NB4 (cell line): Measurements from ENCODE around the gene GP1BA.

ENCODE experiments used
- DNase-seq: peaks from one replicate; pipeline ENCODE4 v3.0.0; 2010; ENCODE audit warnings: low read depth
- H3K4me3 ChIP-seq: one replicate; pipeline ENCODE4 v1.5.1; 2011; ENCODE audit warnings: mild to moderate bottlenecking, low read depth, low read length, moderate library complexity
- MAX ChIP-seq: IDR thresholded peaks from 2 replicates; pipeline ENCODE4 v1.6.1; 2011; ENCODE audit warnings: low read depth, low read length
- MYC ChIP-seq: IDR thresholded peaks from 2 replicates; pipeline ENCODE4 v1.6.1; 2011; ENCODE audit warnings: low read depth, low read length
- POLR2A ChIP-seq: IDR thresholded peaks from 2 replicates; pipeline ENCODE4 v1.6.1; 2011; ENCODE audit warnings: mild to moderate bottlenecking; ENCODE audit not compliant: insufficient read length; ENCODE audit errors: extremely low read depth
- TF ChIP-seq, protein P1 (sequence below): IDR thresholded peaks from one replicate; pipeline ENCODE4 v1.5.1; 2012; ENCODE audit warnings: low read depth, low read length

Gene GP1BA

GRCh38 chr17:4938688-4939545 is 6.8 kb downstream of the GP1BA start:
- DNase-seq: no peak
- peak overlapping the region; percentile 88 for H3K4me3 ChIP-seq
- TF ChIP-seq, protein P1, sequence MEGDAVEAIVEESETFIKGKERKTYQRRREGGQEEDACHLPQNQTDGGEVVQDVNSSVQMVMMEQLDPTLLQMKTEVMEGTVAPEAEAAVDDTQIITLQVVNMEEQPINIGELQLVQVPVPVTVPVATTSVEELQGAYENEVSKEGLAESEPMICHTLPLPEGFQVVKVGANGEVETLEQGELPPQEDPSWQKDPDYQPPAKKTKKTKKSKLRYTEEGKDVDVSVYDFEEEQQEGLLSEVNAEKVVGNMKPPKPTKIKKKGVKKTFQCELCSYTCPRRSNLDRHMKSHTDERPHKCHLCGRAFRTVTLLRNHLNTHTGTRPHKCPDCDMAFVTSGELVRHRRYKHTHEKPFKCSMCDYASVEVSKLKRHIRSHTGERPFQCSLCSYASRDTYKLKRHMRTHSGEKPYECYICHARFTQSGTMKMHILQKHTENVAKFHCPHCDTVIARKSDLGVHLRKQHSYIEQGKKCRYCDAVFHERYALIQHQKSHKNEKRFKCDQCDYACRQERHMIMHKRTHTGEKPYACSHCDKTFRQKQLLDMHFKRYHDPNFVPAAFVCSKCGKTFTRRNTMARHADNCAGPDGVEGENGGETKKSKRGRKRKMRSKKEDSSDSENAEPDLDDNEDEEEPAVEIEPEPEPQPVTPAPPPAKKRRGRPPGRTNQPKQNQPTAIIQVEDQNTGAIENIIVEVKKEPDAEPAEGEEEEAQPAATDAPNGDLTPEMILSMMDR: no peak
- TF ChIP-seq MYC (no peak), MAX (no peak), POLR2A (no peak)

DNA sequence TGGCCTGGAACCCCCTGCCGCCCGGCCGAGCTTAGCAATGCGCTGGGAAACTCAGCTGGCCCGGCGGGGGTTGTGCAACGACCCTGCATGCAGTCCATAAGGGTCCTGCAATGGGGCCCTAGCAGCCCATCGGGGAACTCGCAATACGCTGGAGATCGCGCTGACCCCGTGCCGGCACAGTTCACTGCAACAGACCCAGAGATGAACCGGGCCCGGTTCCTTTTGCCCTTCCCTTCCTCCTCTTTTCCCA is 7.4 kb downstream of the GP1BA start:
- H3K4me3 ChIP-seq: peak overlapping the region; percentile 88
- no peak for DNase-seq
- TF ChIP-seq POLR2A: no peak
- TF ChIP-seq MAX: no peak
- TF ChIP-seq, protein P1: no peak
- TF ChIP-seq MYC: no peak

DNA sequence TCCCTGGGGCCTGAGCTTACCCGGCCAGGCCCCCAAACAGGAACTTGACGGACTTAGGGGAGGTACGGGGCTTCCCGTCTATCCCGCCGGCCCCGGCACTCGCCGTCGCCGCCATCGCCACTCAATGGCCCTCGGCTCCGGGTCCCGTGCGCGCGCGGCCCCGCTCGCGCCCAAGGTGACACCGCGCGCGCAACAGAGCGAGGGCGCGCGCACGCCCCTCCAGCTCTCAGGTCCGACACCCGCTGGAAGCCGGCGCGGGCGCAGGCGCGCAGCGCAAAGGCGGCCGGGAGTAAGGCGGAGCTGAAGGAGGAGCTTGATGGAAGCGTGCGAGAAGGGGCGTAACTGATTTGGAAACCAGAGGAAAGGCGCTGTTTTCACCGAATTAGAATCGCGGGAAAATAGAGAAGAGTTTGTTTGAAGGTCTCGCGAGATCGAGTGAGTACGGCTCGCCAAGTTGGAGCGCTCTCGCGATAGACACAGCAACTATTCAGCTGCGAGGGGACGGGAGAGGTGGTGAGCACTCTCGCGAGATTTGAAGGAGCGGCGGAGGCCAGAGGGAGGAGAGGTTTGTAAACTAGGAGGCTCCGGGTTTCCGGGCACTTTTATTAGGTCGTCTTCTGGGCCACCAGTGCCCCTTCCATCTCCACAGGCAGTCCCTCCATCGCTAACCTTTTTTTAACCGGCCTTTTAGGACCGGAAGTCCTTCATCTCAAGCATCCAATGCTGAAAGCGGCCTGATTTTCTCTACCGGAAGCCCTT is 7.9 kb downstream of the GP1BA start, which contains the start of the genes RNF167 and SLC25A11:
Gene RNF167, plus strand, starts transcription at position 473 of the 759 bp plus-strand sequence. CDS start 642 bp downstream, outside the sequence.
Gene SLC25A11, minus strand, starts transcription at position 251 of the 759 bp plus-strand sequence. Its CDS starts 136 bp downstream, at position 115.
- TF ChIP-seq MAX: peak; percentile 4; the same call in 1 of the 2 replicates
- peak; percentile 76 for TF ChIP-seq POLR2A
- TF ChIP-seq, protein P1: no peak
- no peak; the same call in 1 of the 2 replicates for TF ChIP-seq MYC
- H3K4me3 ChIP-seq: peak within 1 kb of the TSS; percentile 88
- peak; percentile 98 for DNase-seq

DNA sequence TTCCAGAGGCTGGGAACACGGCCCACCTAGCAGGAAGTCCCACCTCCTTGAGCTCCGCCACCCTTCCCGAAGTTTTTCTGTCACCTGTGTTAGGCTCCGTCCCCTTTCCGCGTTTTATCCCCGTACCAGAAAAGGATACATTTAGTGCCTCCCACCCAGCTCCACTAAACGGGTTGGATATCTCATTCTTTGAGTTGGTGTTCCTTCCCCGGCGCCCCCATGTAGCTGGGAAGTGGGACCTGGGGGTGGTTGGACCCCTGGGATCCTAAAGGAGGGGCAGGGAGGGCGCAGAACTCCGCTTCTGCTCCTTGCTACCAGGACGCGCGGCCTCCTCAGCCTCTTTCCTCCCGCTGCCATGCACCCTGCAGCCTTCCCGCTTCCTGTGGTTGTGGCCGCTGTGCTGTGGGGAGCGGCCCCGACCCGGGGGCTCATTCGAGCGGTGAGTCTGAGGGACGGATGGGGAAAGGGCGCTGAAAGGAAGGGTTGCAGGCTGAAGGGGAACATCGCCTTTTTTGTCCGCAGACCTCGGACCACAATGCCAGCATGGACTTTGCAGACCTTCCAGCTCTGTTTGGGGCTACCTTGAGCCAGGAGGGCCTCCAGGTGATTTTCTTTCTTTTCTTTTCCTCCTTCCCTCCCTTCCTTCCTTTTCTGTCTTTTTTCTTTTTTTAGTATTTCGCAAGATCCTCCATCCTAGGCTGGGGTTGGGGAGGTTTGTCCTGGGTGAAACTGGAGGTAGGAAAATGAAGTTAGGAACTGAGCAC is 8.7 kb downstream of the GP1BA start:
- H3K4me3 ChIP-seq: peak overlapping the region; percentile 84
- DNase-seq: peak; percentile 59
- TF ChIP-seq MAX (no peak), MYC (no peak), POLR2A (no peak)
- TF ChIP-seq, protein P1: no peak

DNA sequence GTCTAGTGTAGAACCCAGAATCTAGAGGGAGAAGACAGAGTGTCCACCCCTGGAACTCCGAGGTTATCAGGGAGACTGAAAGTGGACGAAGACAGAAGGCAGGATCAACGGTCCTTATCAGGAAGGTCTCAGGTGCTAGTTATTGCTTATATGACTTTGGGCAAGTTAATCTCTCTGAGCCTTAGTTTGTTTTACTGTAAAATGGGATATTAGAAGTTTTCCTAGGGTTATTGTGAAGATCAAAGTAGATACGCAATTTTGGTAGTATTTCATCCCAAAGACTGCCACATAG is 9.2 kb downstream of the GP1BA start:
- peak overlapping the region; percentile 84 for H3K4me3 ChIP-seq
- no peak for DNase-seq

More for the DNA sequence above, 9.2 kb downstream of the GP1BA start:
- TF ChIP-seq MAX (no peak), POLR2A (no peak)
